ENCODE measurements around the gene GOT1.

- TF ChIP-seq POLR2A (IDR thresholded peaks at IDR 0.05) = no peak
- TF ChIP-seq, protein P1, sequence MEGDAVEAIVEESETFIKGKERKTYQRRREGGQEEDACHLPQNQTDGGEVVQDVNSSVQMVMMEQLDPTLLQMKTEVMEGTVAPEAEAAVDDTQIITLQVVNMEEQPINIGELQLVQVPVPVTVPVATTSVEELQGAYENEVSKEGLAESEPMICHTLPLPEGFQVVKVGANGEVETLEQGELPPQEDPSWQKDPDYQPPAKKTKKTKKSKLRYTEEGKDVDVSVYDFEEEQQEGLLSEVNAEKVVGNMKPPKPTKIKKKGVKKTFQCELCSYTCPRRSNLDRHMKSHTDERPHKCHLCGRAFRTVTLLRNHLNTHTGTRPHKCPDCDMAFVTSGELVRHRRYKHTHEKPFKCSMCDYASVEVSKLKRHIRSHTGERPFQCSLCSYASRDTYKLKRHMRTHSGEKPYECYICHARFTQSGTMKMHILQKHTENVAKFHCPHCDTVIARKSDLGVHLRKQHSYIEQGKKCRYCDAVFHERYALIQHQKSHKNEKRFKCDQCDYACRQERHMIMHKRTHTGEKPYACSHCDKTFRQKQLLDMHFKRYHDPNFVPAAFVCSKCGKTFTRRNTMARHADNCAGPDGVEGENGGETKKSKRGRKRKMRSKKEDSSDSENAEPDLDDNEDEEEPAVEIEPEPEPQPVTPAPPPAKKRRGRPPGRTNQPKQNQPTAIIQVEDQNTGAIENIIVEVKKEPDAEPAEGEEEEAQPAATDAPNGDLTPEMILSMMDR (IDR thresholded peaks at IDR 0.05) = no peak
These were observed 2.7 kb downstream of the GOT1 start for GRCh38 chr10:99427566-99428190.

Measured in uterus (tissue), 2 donors.